Spinal cord (tissue), 10 donors: ENCODE data around the gene AKR1D1. TPM values are rescaled to one million over a fixed set of nuclear protein-coding genes. Genes with fewer than 3 reads are reported as not detected.

Source experiments
- DNase-seq, 6 donors: peaks; one replicate each; pipeline versions ENCODE4 v3.0.0 to v3.0.0-alpha.2; 2013 to 2015; ENCODE audit warnings: low spot score in 6 of 6, low read depth in 4 of 6
- H3K27ac ChIP-seq: one replicate; pipeline ENCODE4 v1.5.1; 2013; ENCODE audit warnings: low read depth, low read length, control low read depth
- H3K27me3 ChIP-seq: one replicate; pipeline ENCODE4 v1.6.1; 2013; ENCODE audit warnings: low read length; ENCODE audit not compliant: control insufficient read depth, insufficient read depth
- H3K36me3 ChIP-seq: one replicate; pipeline ENCODE4 v1.6.1; 2013; ENCODE audit warnings: low read length; ENCODE audit not compliant: control insufficient read depth, insufficient read depth
- H3K4me1 ChIP-seq: one replicate; pipeline ENCODE4 v1.6.1; 2013; ENCODE audit warnings: low read length; ENCODE audit not compliant: control insufficient read depth, insufficient read depth
- H3K4me3 ChIP-seq: one replicate; pipeline ENCODE4 v1.5.1; 2013; ENCODE audit warnings: low read depth, low read length, control low read depth
- H3K9me3 ChIP-seq: one replicate; pipeline ENCODE4 v1.6.1; 2013; ENCODE audit warnings: low read length; ENCODE audit not compliant: control insufficient read depth, insufficient read depth
- WGBS: methylation state at CpG from one replicate; pipeline ENCODE4 v1.1.5; 2013; ENCODE audit warnings: missing lambda C conversion rate; ENCODE audit not compliant: insufficient coverage; 5-methylcytosine and 5-hydroxymethylcytosine counted together
- polyA plus RNA-seq, 2 donors: library from polyadenylated mRNA; unstranded; fragments of 120-200 nt; gene quantifications; one replicate each; pipeline ENCODE4 v1.2.1, GENCODE V29; 2013; ENCODE audit not compliant: insufficient read length in 2 of 2
- small RNA-seq: library from RNA; depleted of rRNA; stranded (forward); fragments of <200 nt; gene quantifications from one replicate; pipeline ENCODE3, GENCODE V24; 2014; ENCODE audit warnings: low replicate concordance
- total RNA-seq, 2 donors: library from RNA; depleted of rRNA in 1 of 2; stranded (reverse); fragments of 120-200 nt in 1 of 2; fragments of >200 nt in 1 of 2; gene quantifications; one replicate each; pipeline versions ENCODE4 v1.2.3 to v1.2.4, GENCODE V29; 2013 to 2014
- donor health status: healthy.

Gene AKR1D1
- total and polyA plus RNA-seq, 4 donors, result 0.18 TPM; not detected in 3

GRCh38 chr7:138167222-138167621 lies 91.0 kb downstream of the AKR1D1 start:
- Histone ChIP-seq H3K4me1 (no peaks in the 10 kb centered on the region), H3K9me3 (peaks cover 9% of the 10 kb centered on the region), H3K4me3 (no peak overlapping the region), H3K27me3 (no peaks in the 10 kb centered on the region), H3K27ac (no peak overlapping the region), H3K36me3 (no peaks in the 10 kb centered on the region)
- no CpG with 5 or more reads among the region's 3 CpGs for WGBS
- DNase-seq, result no peak

- H3K9me3 ChIP-seq, result peaks cover 9% of the 10 kb centered on the region
- DNase-seq, result no peak
- H3K4me3 ChIP-seq, result no peak overlapping the region
- H3K36me3 ChIP-seq, result no peaks in the 10 kb centered on the region
- no peak overlapping the region for H3K27ac ChIP-seq
- no peaks in the 10 kb centered on the region for H3K27me3 ChIP-seq
- no CpG with 5 or more reads among the region's 1 CpG for WGBS
- no peaks in the 10 kb centered on the region for H3K4me1 ChIP-seq
These were observed 91.6 kb downstream of the AKR1D1 start for GRCh38 chr7:138167869-138168296.

Small RNA genes lying within 50 kb of the gene (small RNA-seq; reads per million reads assigned to genes)
- gene AC024082.2 (not detected), gene RN7SKP223 (not detected)

Other genes starting within 250 kb of the AKR1D1 start
- gene DGKI, start 229.5 kb upstream of the AKR1D1 start, total RNA-seq, result 10 to 100 TPM; 21.5 to 75.0 TPM
- gene DGKI, start 229.5 kb upstream of the AKR1D1 start, polyA plus RNA-seq, result 10 to 100 TPM; 12.4 to 23.9 TPM
- 10 to 100 TPM; 22.0 to 25.7 TPM for gene CREB3L2, start 74.4 kb upstream of the AKR1D1 start, total RNA-seq
- gene CREB3L2, start 74.4 kb upstream of the AKR1D1 start, polyA plus RNA-seq, result 10 to 100 TPM; 13.0 to 17.0 TPM